NB4 (cell line): Measurements from ENCODE around the gene MCRS1.

Experiments used
- CTCF ChIP-seq: IDR thresholded peaks from one replicate; pipeline ENCODE4 v1.5.1; 2012; ENCODE audit warnings: low read depth, low read length
- MAX ChIP-seq: IDR thresholded peaks from 2 replicates; pipeline ENCODE4 v1.6.1; 2011; ENCODE audit warnings: low read depth, low read length
- MYC ChIP-seq: IDR thresholded peaks from 2 replicates; pipeline ENCODE4 v1.6.1; 2011; ENCODE audit warnings: low read depth, low read length
- POLR2A ChIP-seq: IDR thresholded peaks from 2 replicates; pipeline ENCODE4 v1.6.1; 2011; ENCODE audit warnings: mild to moderate bottlenecking; ENCODE audit not compliant: insufficient read length; ENCODE audit errors: extremely low read depth

GRCh38 chr12:49568442-49569162 is 660 bp upstream of the MCRS1 start:
- TF ChIP-seq CTCF (no peak), POLR2A (no peak), MAX (no peak), MYC (no peak)
